AG08396 (cell line): Measurements from ENCODE around the gene OR5T3.
"Not testable (repeated sequence)": the region's sequence is repeated elsewhere in the genome, so short reads cannot be mapped to it uniquely, and the experiment has no call there.

Source experiments
- DNase-seq: peaks from one replicate; pipeline ENCODE4 v3.0.0; 2012; ENCODE audit warnings: low spot score, mixed read lengths

Gene OR5T3

GRCh38 chr11:56251954-56252353, at the start of gene OR5T3:
Gene OR5T3, plus strand, starts transcription at chr11:56252254. Its CDS starts 0 bp downstream, at chr11:56252254.
- no peak for DNase-seq

GRCh38 chr11:56207790-56208189, 44.3 kb upstream of the OR5T3 start:
- DNase-seq = no peak

- no peak for DNase-seq
These were observed 37.5 kb upstream of the OR5T3 start for GRCh38 chr11:56214537-56214936.

- DNase-seq = not testable (repeated sequence)
These were observed 32.3 kb upstream of the OR5T3 start for GRCh38 chr11:56219735-56220134.

GRCh38 chr11:56234155-56234554, 17.9 kb upstream of the OR5T3 start, which contains the start of gene OR5T2:
Gene OR5T2, minus strand, starts transcription at chr11:56234255. Its CDS starts 1,193 bp downstream, at chr11:56233062.
- no peak for DNase-seq

GRCh38 chr11:56271092-56271491, 19.0 kb downstream of the OR5T3 start:
- DNase-seq = no peak

- no peak for DNase-seq
These were observed 21.8 kb downstream of the OR5T3 start, which contains the start of gene OR5T1 for GRCh38 chr11:56273854-56274253. Gene OR5T1, plus strand, starts transcription at chr11:56274154. Its CDS starts 1,485 bp downstream, at chr11:56275639.

- DNase-seq = no peak
These were observed 40.1 kb downstream of the OR5T3 start, which contains the start of gene OR8H1 for GRCh38 chr11:56292154-56292553. Gene OR8H1, minus strand, starts transcription at chr11:56292254. Its CDS starts 1,192 bp downstream, at chr11:56291062.

GRCh38 chr11:56296898-56297297, 44.8 kb downstream of the OR5T3 start:
- DNase-seq = no peak
